ENCODE measurements around the gene FLT4.

GRCh38 chr5:180692429-180692828, 43.0 kb upstream of the FLT4 start:
- TF ChIP-seq ATF7 (IDR thresholded peaks at IDR 0.05) (no peak), HMG20B (CRISPR knock-in tag; IDR thresholded peaks at IDR 0.05) (no peak), ZNF75A (CRISPR knock-in tag; IDR thresholded peaks at IDR 0.05) (no peak), FOSL1 (tag; conservative IDR thresholded peaks at IDR 0.05) (no peak), TAF1 (IDR thresholded peaks at IDR 0.05; ENCODE audit: control insufficient read depth, extremely low read depth, insufficient read depth, low read length, severe bottlenecking) (no peak), CC2D1A (IDR thresholded peaks at IDR 0.05) (no peak)
- TF ChIP-seq, protein P1, sequence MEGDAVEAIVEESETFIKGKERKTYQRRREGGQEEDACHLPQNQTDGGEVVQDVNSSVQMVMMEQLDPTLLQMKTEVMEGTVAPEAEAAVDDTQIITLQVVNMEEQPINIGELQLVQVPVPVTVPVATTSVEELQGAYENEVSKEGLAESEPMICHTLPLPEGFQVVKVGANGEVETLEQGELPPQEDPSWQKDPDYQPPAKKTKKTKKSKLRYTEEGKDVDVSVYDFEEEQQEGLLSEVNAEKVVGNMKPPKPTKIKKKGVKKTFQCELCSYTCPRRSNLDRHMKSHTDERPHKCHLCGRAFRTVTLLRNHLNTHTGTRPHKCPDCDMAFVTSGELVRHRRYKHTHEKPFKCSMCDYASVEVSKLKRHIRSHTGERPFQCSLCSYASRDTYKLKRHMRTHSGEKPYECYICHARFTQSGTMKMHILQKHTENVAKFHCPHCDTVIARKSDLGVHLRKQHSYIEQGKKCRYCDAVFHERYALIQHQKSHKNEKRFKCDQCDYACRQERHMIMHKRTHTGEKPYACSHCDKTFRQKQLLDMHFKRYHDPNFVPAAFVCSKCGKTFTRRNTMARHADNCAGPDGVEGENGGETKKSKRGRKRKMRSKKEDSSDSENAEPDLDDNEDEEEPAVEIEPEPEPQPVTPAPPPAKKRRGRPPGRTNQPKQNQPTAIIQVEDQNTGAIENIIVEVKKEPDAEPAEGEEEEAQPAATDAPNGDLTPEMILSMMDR (IDR thresholded peaks at IDR 0.05 in 2 of 3, conservative IDR thresholded peaks at IDR 0.05 in 1 of 3; ENCODE audit: insufficient read depth in 2 of 3, low read depth in 1 of 3, low read length in 3 of 3): no peak
- TF ChIP-seq, protein P2, sequence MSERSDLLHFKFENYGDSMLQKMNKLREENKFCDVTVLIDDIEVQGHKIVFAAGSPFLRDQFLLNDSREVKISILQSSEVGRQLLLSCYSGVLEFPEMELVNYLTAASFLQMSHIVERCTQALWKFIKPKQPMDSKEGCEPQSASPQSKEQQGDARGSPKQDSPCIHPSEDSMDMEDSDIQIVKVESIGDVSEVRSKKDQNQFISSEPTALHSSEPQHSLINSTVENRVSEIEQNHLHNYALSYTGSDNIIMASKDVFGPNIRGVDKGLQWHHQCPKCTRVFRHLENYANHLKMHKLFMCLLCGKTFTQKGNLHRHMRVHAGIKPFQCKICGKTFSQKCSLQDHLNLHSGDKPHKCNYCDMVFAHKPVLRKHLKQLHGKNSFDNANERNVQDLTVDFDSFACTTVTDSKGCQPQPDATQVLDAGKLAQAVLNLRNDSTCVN (CRISPR knock-in tag; IDR thresholded peaks at IDR 0.05): no peak
